Measurements from ENCODE around the gene SUN3.

The SUN3 gene, protein sequence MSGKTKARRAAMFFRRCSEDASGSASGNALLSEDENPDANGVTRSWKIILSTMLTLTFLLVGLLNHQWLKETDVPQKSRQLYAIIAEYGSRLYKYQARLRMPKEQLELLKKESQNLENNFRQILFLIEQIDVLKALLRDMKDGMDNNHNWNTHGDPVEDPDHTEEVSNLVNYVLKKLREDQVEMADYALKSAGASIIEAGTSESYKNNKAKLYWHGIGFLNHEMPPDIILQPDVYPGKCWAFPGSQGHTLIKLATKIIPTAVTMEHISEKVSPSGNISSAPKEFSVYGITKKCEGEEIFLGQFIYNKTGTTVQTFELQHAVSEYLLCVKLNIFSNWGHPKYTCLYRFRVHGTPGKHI

DNA sequence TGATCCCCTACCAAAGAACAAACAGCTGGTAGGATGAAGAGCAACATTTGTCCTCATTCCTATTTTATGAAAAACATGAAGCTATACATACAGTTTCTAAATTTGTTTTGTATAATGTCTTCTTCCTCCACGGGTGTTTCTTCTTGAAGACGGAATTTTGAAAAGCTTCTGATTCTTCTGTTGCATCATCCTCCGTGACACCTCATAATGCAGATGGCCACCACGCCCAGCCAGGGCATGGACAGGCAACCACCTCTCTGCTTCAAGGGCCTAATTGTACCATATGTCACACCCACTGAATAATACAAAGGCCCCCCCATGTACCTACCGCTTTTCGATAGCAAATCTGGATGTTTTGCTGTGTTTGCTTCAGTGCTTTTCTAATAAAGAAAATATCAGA, at the start of gene SUN3:
SUN3 (minus strand) TSS at position 170 of the 400 bp plus-strand sequence; CDS start at position 1, 169 bp downstream.
- DNase-seq: no peak

DNA sequence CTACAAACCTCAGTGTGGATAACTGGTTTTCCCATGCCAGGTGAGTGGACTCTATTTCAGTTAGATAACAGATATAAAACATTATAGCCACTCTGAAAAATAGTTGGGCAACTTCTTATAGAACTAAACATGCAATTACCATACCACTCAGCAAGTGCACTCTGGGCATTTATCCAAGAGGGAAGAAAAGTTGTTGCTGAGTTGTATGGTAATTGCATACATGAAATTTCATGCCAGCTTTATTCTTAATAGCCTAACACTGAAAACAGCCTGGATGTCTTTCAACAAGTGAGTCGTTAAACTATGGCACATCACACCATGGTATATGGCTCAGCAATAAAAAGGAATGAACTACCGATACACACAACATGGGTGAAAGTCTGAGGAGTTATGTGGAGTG, 49.6 kb upstream of the SUN3 start:
- no peak for DNase-seq

- no peak for DNase-seq
Observed at GRCh38 chr7:48077423-48077822, 48.5 kb upstream of the SUN3 start.

DNA sequence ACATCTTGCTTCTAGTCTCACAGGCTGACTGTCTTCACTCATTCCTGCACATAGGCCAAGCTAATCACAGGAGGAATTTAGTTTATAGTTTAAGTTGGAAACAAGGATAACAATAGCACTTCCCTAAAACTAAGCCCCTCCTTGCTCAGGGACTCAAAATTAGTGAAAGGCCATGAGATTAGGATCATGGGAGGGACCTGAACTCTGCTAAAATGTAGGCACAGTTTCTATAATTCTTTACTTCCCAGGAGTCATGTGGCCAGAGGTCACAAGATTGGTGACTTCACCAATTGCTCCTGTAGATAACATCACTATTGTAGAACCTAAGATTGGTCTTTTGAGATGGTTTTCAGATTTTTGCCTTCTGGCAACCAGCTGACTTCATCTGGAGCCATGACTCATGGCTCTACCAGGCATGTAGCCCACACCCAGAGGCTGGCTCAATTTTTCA, 45.3 kb upstream of the SUN3 start:
- DNase-seq: no peak

- no peak for DNase-seq
Observed at GRCh38 chr7:48067475-48067874, 38.6 kb upstream of the SUN3 start.

DNA sequence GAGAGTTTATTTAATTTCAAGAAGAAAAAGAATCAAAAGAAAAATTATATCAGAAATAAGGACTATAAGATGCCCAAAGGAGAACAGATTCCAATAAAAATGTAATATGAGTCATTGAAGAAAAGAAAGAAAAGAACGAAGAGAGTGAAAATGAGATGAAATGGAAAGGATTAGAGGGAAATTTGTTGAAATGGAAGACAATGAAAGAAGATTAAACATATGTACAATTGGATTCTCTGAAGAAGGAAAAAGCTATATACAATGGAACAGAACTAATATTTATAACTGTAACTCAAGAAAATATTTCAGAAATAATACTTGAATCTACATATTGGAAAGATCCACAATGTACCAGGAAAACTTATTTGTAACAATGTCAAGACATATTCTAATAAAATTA, 35.1 kb upstream of the SUN3 start:
- no peak for DNase-seq

DNA sequence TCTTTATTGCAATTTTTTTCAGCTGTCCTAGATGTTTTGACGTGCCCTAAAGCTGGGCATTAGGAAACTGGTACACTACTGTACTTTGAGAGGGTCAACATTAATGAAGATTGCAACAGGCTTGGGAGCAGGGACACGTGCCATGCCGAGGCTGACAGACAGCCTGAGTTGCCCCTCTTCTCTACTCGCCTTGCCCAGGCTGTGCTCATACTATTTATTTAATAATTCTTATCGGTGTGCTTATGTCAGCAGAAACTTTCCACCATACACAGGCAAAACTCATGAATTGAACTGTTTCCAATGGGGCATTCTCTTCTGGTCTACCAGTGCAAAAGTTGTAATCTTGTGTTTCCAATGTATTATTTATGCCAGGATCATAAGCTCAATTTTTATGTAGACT, 30.8 kb upstream of the SUN3 start:
- no peak for DNase-seq

DNA sequence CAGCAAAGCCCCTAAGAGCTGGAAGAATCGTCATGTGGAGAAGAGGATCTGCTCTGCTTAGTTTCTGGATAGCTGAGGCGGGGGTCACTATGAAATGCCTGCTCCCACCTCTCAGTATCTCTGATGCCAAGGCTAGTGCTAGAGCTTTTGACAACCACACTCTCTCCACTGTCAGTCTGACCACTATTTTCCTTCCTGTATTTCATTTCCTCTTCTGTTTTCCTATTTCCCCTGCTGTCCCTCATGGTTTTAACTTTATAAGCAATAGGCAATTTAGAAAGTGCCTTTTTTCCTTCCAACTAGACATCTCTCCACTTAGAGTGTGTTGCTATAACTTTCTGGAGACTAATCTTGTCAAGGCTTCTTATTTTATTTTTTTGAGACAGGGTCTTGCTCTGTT, 30.1 kb upstream of the SUN3 start:
- DNase-seq: no peak

DNA sequence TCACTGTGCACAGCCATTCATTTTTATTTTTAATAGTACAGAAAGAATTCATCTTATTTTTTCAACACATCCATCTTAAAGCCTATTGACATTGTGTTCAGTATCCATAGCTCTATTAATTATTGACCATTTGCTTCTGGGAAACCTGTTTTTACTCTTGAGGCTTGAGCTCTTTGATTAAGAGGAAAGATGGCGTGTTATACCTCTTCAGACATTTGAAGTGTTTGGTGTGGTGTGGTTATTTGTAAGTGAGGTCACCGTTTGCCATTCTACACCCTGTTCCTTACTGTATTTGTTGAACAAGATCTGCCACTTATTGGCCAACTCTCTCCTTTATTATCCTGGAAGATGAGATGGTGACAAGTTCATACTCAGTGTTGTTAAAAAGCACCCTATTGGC, 24.8 kb upstream of the SUN3 start:
- no peak for DNase-seq

- no peak for DNase-seq
Observed at GRCh38 chr7:48052748-48053147, 23.8 kb upstream of the SUN3 start.

GRCh38 chr7:48049850-48050249, 20.9 kb upstream of the SUN3 start:
- no peak for DNase-seq

DNA sequence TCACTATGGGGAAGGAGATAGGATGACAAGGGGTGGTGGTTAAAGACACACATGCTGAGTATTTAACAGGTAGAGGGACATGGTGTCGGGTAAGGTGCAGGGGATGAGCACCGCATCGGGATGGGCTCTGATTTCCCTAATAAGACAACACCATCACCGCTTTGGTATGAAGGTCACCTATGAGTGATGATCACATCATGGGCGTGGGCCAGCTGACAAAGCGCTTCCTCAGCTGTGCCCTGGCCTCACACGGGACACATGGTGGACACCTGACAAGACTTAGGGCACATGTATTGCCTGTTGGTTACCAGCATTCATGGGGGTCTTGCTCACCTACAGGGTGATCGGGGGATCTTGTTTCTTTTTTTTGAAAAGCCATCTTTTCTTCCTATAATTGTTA, 19.2 kb upstream of the SUN3 start:
- no peak for DNase-seq

GRCh38 chr7:48046458-48046857, 17.6 kb upstream of the SUN3 start:
- no peak for DNase-seq

- no peak for DNase-seq
Observed at GRCh38 chr7:48045195-48045765, 16.4 kb upstream of the SUN3 start.

DNA sequence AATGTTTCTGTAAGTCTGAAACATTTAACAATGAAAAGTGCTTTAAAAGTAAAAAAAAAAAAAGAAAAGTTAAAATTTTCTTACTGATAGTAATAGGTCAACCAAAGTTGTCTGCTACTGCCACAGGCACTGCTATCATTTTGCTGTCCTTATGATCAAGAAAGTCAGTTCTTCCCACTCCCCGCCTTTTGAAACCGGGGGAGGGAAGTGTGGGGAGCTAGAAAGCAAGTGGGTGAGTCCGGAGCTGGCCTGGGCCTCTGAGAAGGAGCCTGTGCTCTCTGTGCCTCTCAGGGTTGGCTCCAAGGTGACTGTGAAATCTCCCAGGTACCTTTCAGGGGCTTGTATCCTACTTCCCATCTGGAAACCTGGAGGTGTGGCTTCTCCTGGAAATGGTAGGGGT, 13.7 kb upstream of the SUN3 start:
- no peak for DNase-seq

- no peak for DNase-seq
Observed at GRCh38 chr7:48042216-48042615, 13.3 kb upstream of the SUN3 start.

- no peak for DNase-seq
Observed at GRCh38 chr7:48041653-48041970, 12.7 kb upstream of the SUN3 start.

DNA sequence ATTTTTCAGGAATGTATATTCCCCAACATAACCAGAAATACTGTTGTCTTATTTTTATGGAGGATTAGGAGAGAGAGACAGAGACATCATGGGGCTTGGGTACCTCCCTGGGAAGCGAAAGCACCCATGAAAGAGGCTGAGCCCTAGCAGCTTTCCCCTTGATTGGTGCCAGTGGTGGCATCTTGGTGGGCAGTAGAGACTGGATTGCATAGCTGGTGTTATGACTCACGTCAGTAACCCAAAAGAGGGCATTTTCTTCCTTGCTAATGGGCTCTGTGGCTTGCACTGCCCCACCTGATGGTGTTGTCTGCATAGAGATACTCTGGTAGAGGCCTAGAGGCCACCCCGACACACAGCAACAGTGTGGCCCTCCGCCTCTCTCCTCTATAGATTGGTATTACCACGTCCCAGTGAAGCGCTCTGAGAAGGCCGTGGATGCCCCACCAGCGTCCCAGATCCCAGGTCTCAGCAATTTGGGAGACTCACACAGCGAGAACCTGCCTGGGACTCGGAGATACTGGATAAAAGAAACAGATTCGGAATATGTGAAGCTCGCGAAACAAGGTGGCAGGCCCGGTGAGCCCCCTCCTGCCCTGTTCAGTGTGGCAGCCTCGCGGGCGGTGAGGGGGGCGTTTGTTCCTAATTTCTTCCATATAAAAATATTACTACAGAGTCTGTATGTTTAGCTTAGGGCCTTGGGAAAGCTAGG, 12.2 kb upstream of the SUN3 start:
- DNase-seq: no peak

DNA sequence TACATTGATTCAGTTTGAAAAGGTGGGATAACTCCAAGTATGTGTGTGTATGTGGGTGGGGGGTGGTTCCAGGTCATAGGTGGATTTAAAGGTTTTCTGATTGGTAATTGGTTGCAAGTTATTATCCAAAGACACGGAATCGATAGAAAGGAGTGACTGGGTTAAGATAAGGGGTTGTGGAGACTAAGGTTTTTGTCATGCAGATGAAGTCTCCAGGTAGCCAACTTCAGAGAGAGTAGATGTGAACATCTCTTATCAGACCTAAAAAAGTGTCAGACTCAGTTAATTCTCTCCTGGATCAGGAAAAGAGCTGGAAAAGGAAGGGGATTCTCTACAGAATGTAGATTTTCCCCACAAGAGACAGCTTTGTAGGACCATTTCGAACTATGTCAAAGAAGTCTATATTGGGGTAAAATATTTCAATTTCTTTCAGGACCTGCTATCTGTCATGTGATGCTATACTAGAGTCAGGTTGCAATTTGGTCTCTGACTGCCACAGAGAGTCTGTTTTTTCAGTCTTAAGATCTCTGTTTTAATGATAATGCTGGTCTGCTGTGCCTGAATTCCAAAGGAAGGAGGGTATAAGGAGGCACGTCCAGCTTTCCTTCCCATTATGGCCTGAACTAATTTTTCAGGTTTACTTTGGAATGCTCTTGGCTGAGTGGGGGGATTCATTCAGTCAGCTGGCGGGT, 10.1 kb upstream of the SUN3 start:
- DNase-seq: no peak

GRCh38 chr7:48035967-48036478, 7.1 kb upstream of the SUN3 start:
- DNase-seq: no peak

- peak; percentile 68 for DNase-seq
Observed at GRCh38 chr7:48035301-48035966, 6.5 kb upstream of the SUN3 start, which contains the start of gene C7orf57. TSS of gene C7orf57 (plus strand) at chr7:48035543. CDS start at chr7:48036309, 766 bp downstream.

DNA sequence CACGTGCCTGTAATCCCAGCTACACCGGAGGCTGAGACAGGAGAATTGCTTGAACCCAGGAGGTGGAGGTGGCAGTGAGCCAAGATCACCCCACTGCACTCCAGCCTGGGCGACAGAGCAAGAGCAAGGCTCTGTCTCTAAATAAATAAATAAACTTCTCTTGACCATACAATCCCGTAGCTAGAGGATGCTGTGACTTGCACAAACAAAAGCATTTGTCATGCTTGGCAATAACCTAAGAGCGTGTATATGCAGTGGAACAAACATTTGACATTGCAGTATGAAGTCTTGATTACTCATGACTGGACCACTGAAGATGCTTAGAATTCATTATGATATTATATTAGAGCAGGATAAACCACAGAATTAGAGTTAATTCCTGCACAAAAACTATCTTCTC, 5.0 kb upstream of the SUN3 start:
- DNase-seq: no peak

DNA sequence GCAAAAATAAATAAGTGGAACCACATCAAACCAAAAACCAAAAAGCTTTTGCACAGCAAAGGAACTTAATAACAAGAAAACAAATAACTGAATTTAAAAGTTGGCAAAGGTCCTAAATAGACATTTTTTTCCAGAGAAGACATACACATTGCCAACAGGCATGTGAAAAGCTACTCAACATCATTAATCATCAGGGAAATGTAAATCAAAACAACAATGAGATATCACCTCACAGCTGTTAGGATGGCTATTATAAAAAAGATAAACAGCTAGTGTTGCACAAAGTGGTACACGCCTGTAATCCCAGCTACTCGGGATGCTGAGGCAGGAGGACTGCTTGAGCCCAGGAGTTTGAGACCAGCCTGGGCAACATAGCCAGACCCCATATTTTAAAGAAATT, 2.2 kb upstream of the SUN3 start:
- DNase-seq: no peak
